B cell (primary cell): Measurements from ENCODE around the gene GLRX2. TPM values are rescaled to one million over a fixed set of nuclear protein-coding genes. Genes with fewer than 3 reads are reported as not detected.

Experiments used
- ATAC-seq: fragments of 200-7000 bp; cut with Tn5 transposase; one replicate; pipeline ENCODE4 v1.10.0; 2021; ENCODE audit warnings: low read depth, mild to moderate bottlenecking, moderate number of reproducible peaks, moderate library complexity
- CTCF ChIA-PET: fragments of 350-600 bp; sonication (Branson Sonifier 250); formaldehyde crosslinking; loops from one replicate; lab custom pipeline; 2021; ENCODE audit warnings: antibody characterized with exemption, inconsistent platforms; lab: Charles Lee
- POLR2A ChIA-PET: fragments of 350-600 bp; sonication (Branson Sonifier 250); formaldehyde crosslinking; loops from one replicate; lab custom pipeline; 2021; ENCODE audit warnings: antibody characterized with exemption; lab: Charles Lee
- DNase-seq: peaks from one replicate; pipeline ENCODE4 v3.0.0; 2013
- H2AFZ ChIP-seq: 2 replicates; pipeline ENCODE4 v1.6.1; 2012; ENCODE audit warnings: mild to moderate bottlenecking, low read depth, low read length; ENCODE audit not compliant: insufficient read depth, poor library complexity, severe bottlenecking
- H3K27ac ChIP-seq, 2 donors: 1 replicate in 1 of 2; 2 replicates in 1 of 2; pipeline ENCODE4 v1.5.1; 2012 to 2013; ENCODE audit warnings: low read length in 2 of 2, mild to moderate bottlenecking in 2 of 2, moderate library complexity in 1 of 2
- H3K27me3 ChIP-seq, 4 experiments: fragments of 200-600 bp in 1 of 4; sonication (generic) in 1 of 4; replicated peaks in 1 of 4; 1 replicate in 2 of 4; 2 replicates in 2 of 4; pipeline versions ENCODE4 v1.6.1 to v1.7.0; 2013 to 2016; ENCODE audit warnings: low read length in 3 of 4, mild to moderate bottlenecking in 2 of 4, mixed read lengths in 1 of 4, moderate library complexity in 1 of 4; ENCODE audit not compliant: insufficient read depth in 4 of 4, control insufficient read depth in 3 of 4; ENCODE audit errors: control extremely low read depth in 1 of 4
- H3K36me3 ChIP-seq, 2 experiments: replicated peaks in 1 of 2; 1 replicate in 1 of 2; 2 replicates in 1 of 2; pipeline versions ENCODE4 v1.6.1 to v1.7.1; 2013; ENCODE audit warnings: low read length in 1 of 2; ENCODE audit not compliant: insufficient read depth in 2 of 2, control insufficient read depth in 1 of 2; ENCODE audit errors: control extremely low read depth in 1 of 2, extremely low read depth in 1 of 2
- H3K4me1 ChIP-seq, 2 donors: fragments of 200-600 bp in 1 of 2; sonication (generic) in 1 of 2; 1 replicate in 1 of 2; 2 replicates in 1 of 2; pipeline versions ENCODE4 v1.5.1 to v1.6.1; 2013 to 2017; ENCODE audit warnings: low read length in 2 of 2; ENCODE audit not compliant: control insufficient read depth in 2 of 2, insufficient read depth in 2 of 2
- H3K4me2 ChIP-seq: replicated peaks from 2 replicates; pipeline ENCODE3; 2012; ENCODE audit warnings: mild to moderate bottlenecking, low read depth, low read length; ENCODE audit not compliant: poor library complexity, severe bottlenecking
- H3K4me3 ChIP-seq, 5 experiments: fragments of 200-600 bp in 1 of 5; sonication (generic) in 1 of 5; 1 replicate in 3 of 5; 2 replicates in 2 of 5; pipeline versions ENCODE4 v1.5.1 to v1.7.0; 2011 to 2016; ENCODE audit warnings: low read length in 4 of 5, mild to moderate bottlenecking in 4 of 5, low read depth in 2 of 5, control low read depth in 1 of 5, moderate library complexity in 1 of 5; ENCODE audit not compliant: insufficient read depth in 1 of 5; ENCODE audit errors: control extremely low read depth in 1 of 5, extremely low read depth in 1 of 5
- H3K79me2 ChIP-seq: fragments of 200-600 bp; sonication (generic); one replicate; pipeline ENCODE4 v1.6.0; 2016; ENCODE audit warnings: low read length; ENCODE audit not compliant: control insufficient read depth, insufficient read depth
- H3K9ac ChIP-seq: fragments of 200-600 bp; sonication (generic); 2 replicates; pipeline ENCODE4 v1.6.1; 2017; ENCODE audit warnings: mild to moderate bottlenecking, low read length, moderate library complexity
- H3K9me3 ChIP-seq, 3 donors: one replicate each; pipeline versions ENCODE4 v1.6.1 to v1.7.1; 2013; ENCODE audit warnings: low read length in 2 of 3; ENCODE audit not compliant: control insufficient read depth in 2 of 3, insufficient read depth in 1 of 3; ENCODE audit errors: control extremely low read depth in 1 of 3
- H4K20me1 ChIP-seq: 2 replicates; pipeline ENCODE4 v1.6.0; 2012; ENCODE audit warnings: mild to moderate bottlenecking, low read length; ENCODE audit not compliant: insufficient read depth, control insufficient read depth, poor library complexity, severe bottlenecking
- H3K27ac Mint-ChIP-seq: one replicate; pipeline ENCODE4 v1.8.0; 2021; ENCODE audit warnings: mixed read lengths
- H3K27me3 Mint-ChIP-seq: one replicate; pipeline ENCODE4 v1.8.0; 2021; ENCODE audit warnings: mixed read lengths
- H3K4me1 Mint-ChIP-seq: one replicate; pipeline ENCODE4 v1.8.0; 2021; ENCODE audit warnings: mixed read lengths
- H3K4me3 Mint-ChIP-seq: one replicate; pipeline ENCODE4 v1.8.0; 2021; ENCODE audit warnings: mixed read lengths
- H3K9me3 Mint-ChIP-seq: one replicate; pipeline ENCODE4 v1.8.0; 2022; ENCODE audit warnings: mixed read lengths; ENCODE audit not compliant: insufficient read depth
- CTCF ChIP-seq: fragments of 200-600 bp; IDR thresholded peaks from one replicate; pipeline ENCODE4 v1.8.0; 2022; ENCODE audit warnings: antibody characterized with exemption, mild to moderate bottlenecking
- EZH2 ChIP-seq: IDR thresholded peaks from 2 replicates; pipeline ENCODE4 v1.6.1; 2012; ENCODE audit warnings: borderline replicate concordance, low read depth, mild to moderate bottlenecking, moderate library complexity, low read length; ENCODE audit not compliant: insufficient read depth, poor library complexity, severe bottlenecking
- WGBS: methylation state at CpG from one replicate; pipeline ENCODE4 v1.1.5; 2013; ENCODE audit warnings: missing lambda C conversion rate; ENCODE audit not compliant: insufficient coverage; 5-methylcytosine and 5-hydroxymethylcytosine counted together
- intact Hi-C: fragments of 100-400 bp; cut with micrococcal nuclease; formaldehyde crosslinking; loops from one replicate; pipeline ENCODE4 v1.10.0; 2022
- polyA plus RNA-seq: library from polyadenylated mRNA; depleted of rRNA; stranded (reverse); fragments of >200 nt; gene quantifications from 2 replicates; pipeline ENCODE4 v1.2.3, GENCODE V29; 2012
- total RNA-seq, 2 donors: library from RNA; stranded (reverse); fragments of 120-200 nt in 1 of 2; gene quantifications; 1 replicate in 1 of 2; 2 replicates in 1 of 2; pipeline versions ENCODE4 v1.2.3 to v1.2.4, GENCODE V29; 2013 to 2022

GLRX2 gene
- total and polyA plus RNA-seq, 2 donors (not counting 1 experiment from before 2014, with no cell fraction given) = 2.7 to 12.9 TPM

DNA sequence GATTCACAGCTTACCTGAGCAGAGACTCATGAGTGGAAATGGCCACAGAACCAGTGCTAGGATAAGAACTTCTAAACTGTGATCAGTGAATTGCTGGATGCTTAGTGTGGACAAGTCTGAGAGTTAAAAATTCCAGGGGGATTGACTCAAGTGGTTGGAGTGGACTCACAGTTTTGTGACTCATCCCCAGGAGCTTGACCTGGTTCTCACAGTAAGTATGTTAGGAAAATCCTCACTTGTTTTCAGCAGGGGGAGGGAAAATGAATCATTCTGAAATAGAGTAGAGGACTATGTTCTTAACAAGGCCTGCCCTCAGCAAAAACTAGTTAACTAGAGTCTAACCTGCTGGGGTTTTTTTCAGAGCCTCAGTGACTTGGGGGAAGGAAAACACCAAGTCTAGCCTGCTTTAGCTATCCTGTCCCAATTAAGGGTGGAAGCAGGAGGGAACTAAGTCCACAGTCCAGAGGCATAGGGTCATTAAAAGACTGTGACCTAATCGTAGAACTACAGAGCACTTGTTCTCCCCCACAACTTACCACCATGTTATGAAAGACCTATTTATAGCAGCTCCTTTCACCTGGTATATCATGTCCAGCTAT is 10.5 kb upstream of the GLRX2 start:
- Histone ChIP-seq H3K4me1 (no peaks in the 10 kb centered on the region), H3K9me3 (no peaks in the 10 kb centered on the region), H3K4me2 (no peak overlapping the region), H3K9ac (no peak overlapping the region), H3K4me3 (no peak overlapping the region), H2AFZ (no peak overlapping the region), H3K27me3 (no peaks in the 10 kb centered on the region), H3K27ac (no peak overlapping the region), H3K36me3 (no peaks in the 10 kb centered on the region), H4K20me1 (no peaks in the 10 kb centered on the region), H3K79me2 (no peaks in the 10 kb centered on the region)
- H3K9me3 Mint-ChIP-seq = no peaks in the 10 kb centered on the region
- ATAC-seq (no peak), DNase-seq (no peak)
- intact Hi-C loops = no loop called here
- H3K27ac Mint-ChIP-seq = no peak overlapping the region
- no peak overlapping the region for H3K4me3 Mint-ChIP-seq
- whole genome bisulfite sequencing = no CpG with 5 or more reads among the region's 1 CpG
- H3K4me1 Mint-ChIP-seq = peaks cover 7% of the 10 kb centered on the region
- TF ChIP-seq EZH2 = no peak
- no peak for TF ChIP-seq CTCF
- H3K27me3 Mint-ChIP-seq = no peaks in the 10 kb centered on the region
- CTCF ChIA-PET = no interaction called here
- POLR2A ChIA-PET = no interaction called here

- no peak overlapping the region for H3K27ac Mint-ChIP-seq
- no peaks in the 10 kb centered on the region for H3K4me1 ChIP-seq
- no peaks in the 10 kb centered on the region for H3K27me3 ChIP-seq
- no peak overlapping the region for H3K9ac ChIP-seq
- H3K9me3 Mint-ChIP-seq = no peaks in the 10 kb centered on the region
- CTCF ChIA-PET = no interaction called here
- H3K4me3 Mint-ChIP-seq = no peak overlapping the region
- no peak for ATAC-seq
- no peak overlapping the region for H3K4me2 ChIP-seq
- no peaks in the 10 kb centered on the region for H3K9me3 ChIP-seq
- WGBS = no CpG with 5 or more reads among the region's 6 CpGs
- no peaks in the 10 kb centered on the region for H4K20me1 ChIP-seq
- no peaks in the 10 kb centered on the region for H3K27me3 Mint-ChIP-seq
- H3K36me3 ChIP-seq = no peaks in the 10 kb centered on the region
- DNase-seq = no peak
- peaks cover 4% of the 10 kb centered on the region for H3K4me1 Mint-ChIP-seq
- POLR2A ChIA-PET = no interaction called here
- intact Hi-C loops = no loop called here
- no peaks in the 10 kb centered on the region for H3K79me2 ChIP-seq
- TF ChIP-seq EZH2 (no peak), CTCF (no peak)
- no peak overlapping the region for H3K4me3 ChIP-seq
- no peak overlapping the region for H2AFZ ChIP-seq
- no peak overlapping the region for H3K27ac ChIP-seq
These were observed 9.4 kb upstream of the GLRX2 start for GRCh38 chr1:193114485-193115095.
